Kidney (tissue), 14 donors: ENCODE data around the gene NR3C2. TPM values are rescaled to one million over a fixed set of nuclear protein-coding genes. Genes with fewer than 3 reads are reported as not detected.

ENCODE experiments used
- DNase-seq, 5 donors: peaks; one replicate each; pipeline ENCODE4 v3.0.0-alpha.2; 2013 to 2020
- FAIRE-seq: peaks from 2 replicates; lab custom pipeline; 2012; peaks lifted over from hg19 to GRCh38; lab: Jason Lieb, UNC
- H3K27ac ChIP-seq, 2 donors: one replicate each; pipeline ENCODE4 v1.7.0; 2013; ENCODE audit warnings: low read depth in 2 of 2, low read length in 2 of 2, inconsistent platforms in 1 of 2
- H3K27me3 ChIP-seq: one replicate; pipeline ENCODE4 v1.7.1; 2013; ENCODE audit warnings: low read length, inconsistent platforms; ENCODE audit not compliant: control insufficient read depth, insufficient read depth
- H3K36me3 ChIP-seq, 3 donors: one replicate each; pipeline versions ENCODE4 v1.7.0 to v1.7.1; 2013; ENCODE audit warnings: low read length in 3 of 3, control low read depth in 1 of 3, inconsistent platforms in 1 of 3; ENCODE audit not compliant: insufficient read depth in 3 of 3, control insufficient read depth in 2 of 3
- H3K4me1 ChIP-seq, 3 donors: one replicate each; pipeline versions ENCODE4 v1.7.0 to v1.7.1; 2013; ENCODE audit warnings: low read length in 3 of 3, inconsistent platforms in 1 of 3, low read depth in 1 of 3; ENCODE audit not compliant: control insufficient read depth in 2 of 3, insufficient read depth in 2 of 3
- H3K4me3 ChIP-seq, 3 donors: one replicate each; pipeline versions ENCODE4 v1.7.0 to v1.8.1; 2013; ENCODE audit warnings: low read length in 3 of 3, control low read depth in 1 of 3, inconsistent platforms in 1 of 3
- H3K9ac ChIP-seq, 3 donors: one replicate each; pipeline versions ENCODE4 v1.7.0 to v1.7.1; 2013; ENCODE audit warnings: low read length in 3 of 3, control low read depth in 1 of 3, inconsistent platforms in 1 of 3
- H3K9me3 ChIP-seq, 3 donors: one replicate each; pipeline versions ENCODE4 v1.7.0 to v1.7.1; 2013; ENCODE audit warnings: low read length in 3 of 3, control low read depth in 1 of 3, inconsistent platforms in 1 of 3; ENCODE audit not compliant: control insufficient read depth in 2 of 3, insufficient read depth in 1 of 3
- CTCF ChIP-seq: IDR thresholded peaks from 3 replicates; pipeline ENCODE4 v1.5.1; 2012; ENCODE audit warnings: mild to moderate bottlenecking, moderate library complexity, borderline replicate concordance; ENCODE audit not compliant: insufficient read depth; ENCODE audit errors: extremely low read depth
- intact Hi-C: fragments of 100-400 bp; cut with DNase I; formaldehyde crosslinking; loops from one replicate; pipeline ENCODE4 v1.11.1; 2022
- polyA plus RNA-seq: library from polyadenylated mRNA; stranded (reverse); fragments of 350-450 nt; fragmentation: Illumina TruSeq; extraction: RNeasy Lipid Tissue Mini Kit (QIAGEN cat#74804); gene quantifications from one replicate; pipeline ENCODE4 v1.2.3, GENCODE V29; 2014; ENCODE audit warnings: low read depth, low replicate concordance; ENCODE audit not compliant: insufficient read depth
- total RNA-seq: library from RNA; stranded (reverse); fragmentation: NEBNext Ultra II Directional; extraction: Animal tissue kit (Norgen Biotek cat#: 25700); gene quantifications from one replicate; pipeline ENCODE4 v1.2.1, GENCODE V29; 2021
- donor health status: control.
- donor health status: control.
- donor health status: control.
- donor health status: control.
- donor health status: control.
- donor health status: DM: yes; HTN: yes; CAD: no.
- donor health status: Normal renal cell carcinoma (clear cell type).

NR3C2 gene
- total and polyA plus RNA-seq, 2 donors from 2014 or later = 8.7 to 43.4 TPM

GRCh38 chr4:148162991-148163390, 279.2 kb downstream of the NR3C2 start:
- no peak for FAIRE-seq
- intact Hi-C loops = no loop called here
- no peaks in the 10 kb centered on the region for H3K9me3 ChIP-seq

GRCh38 chr4:148162519-148162918, 279.7 kb downstream of the NR3C2 start:
- no peak for TF ChIP-seq CTCF
- no peak overlapping the region for H3K9ac ChIP-seq
- peak overlapping the region in 1 of 2 donors; percentile 54 for H3K27ac ChIP-seq
- intact Hi-C loops = no loop called here
- H3K4me3 ChIP-seq = no peak overlapping the region
- FAIRE-seq (no peak), DNase-seq (peak in 2 of 5 donors; percentile 26 to 42)
- H3K9me3 ChIP-seq = no peaks in the 10 kb centered on the region
- H3K4me1 ChIP-seq = peaks cover 3 to 33% (median 13%) of the 10 kb centered on the region in 3 donors
- H3K27me3 ChIP-seq = no peaks in the 10 kb centered on the region
- no peaks in the 10 kb centered on the region for H3K36me3 ChIP-seq

More at GRCh38 chr4:148162991-148163390, 279.2 kb downstream of the NR3C2 start:
- DNase-seq = no peak
- H3K27ac ChIP-seq = no peak overlapping the region
- H3K27me3 ChIP-seq = no peaks in the 10 kb centered on the region
- H3K36me3 ChIP-seq = no peaks in the 10 kb centered on the region
- no peak overlapping the region for H3K9ac ChIP-seq
- peaks cover 3 to 33% (median 15%) of the 10 kb centered on the region in 3 donors for H3K4me1 ChIP-seq
- TF ChIP-seq CTCF = no peak
- no peak overlapping the region for H3K4me3 ChIP-seq

- H3K9me3 ChIP-seq = no peaks in the 10 kb centered on the region
- FAIRE-seq (no peak), DNase-seq (no peak)
- H3K27me3 ChIP-seq = no peaks in the 10 kb centered on the region
- no peaks in the 10 kb centered on the region for H3K36me3 ChIP-seq
- no peak overlapping the region for H3K9ac ChIP-seq
- peak overlapping the region in 1 of 2 donors; percentile 54 for H3K27ac ChIP-seq
- no peak for TF ChIP-seq CTCF
- H3K4me3 ChIP-seq = no peak overlapping the region
- H3K4me1 ChIP-seq = peaks cover 3 to 33% (median 13%) of the 10 kb centered on the region in 3 donors
- intact Hi-C loops = no loop called here
Observed at GRCh38 chr4:148161601-148162000, 280.6 kb downstream of the NR3C2 start.

GRCh38 chr4:148159793-148160192, 282.4 kb downstream of the NR3C2 start:
- no peak overlapping the region for H3K4me3 ChIP-seq
- H3K4me1 ChIP-seq = peaks cover 3 to 21% (median 10%) of the 10 kb centered on the region in 3 donors
- no peak overlapping the region for H3K27ac ChIP-seq
- H3K9me3 ChIP-seq = no peaks in the 10 kb centered on the region
- H3K9ac ChIP-seq = no peak overlapping the region
- no peak for DNase-seq
- intact Hi-C loops = no loop called here
- FAIRE-seq = no peak
- no peaks in the 10 kb centered on the region for H3K36me3 ChIP-seq
- no peak for TF ChIP-seq CTCF
- no peaks in the 10 kb centered on the region for H3K27me3 ChIP-seq
